Measurements from ENCODE around the gene CRIM1.

The CRIM1 gene

GRCh38 chr2:36397728-36398413 is 42.3 kb downstream of the CRIM1 start:
- no peak for DNase-seq

DNA sequence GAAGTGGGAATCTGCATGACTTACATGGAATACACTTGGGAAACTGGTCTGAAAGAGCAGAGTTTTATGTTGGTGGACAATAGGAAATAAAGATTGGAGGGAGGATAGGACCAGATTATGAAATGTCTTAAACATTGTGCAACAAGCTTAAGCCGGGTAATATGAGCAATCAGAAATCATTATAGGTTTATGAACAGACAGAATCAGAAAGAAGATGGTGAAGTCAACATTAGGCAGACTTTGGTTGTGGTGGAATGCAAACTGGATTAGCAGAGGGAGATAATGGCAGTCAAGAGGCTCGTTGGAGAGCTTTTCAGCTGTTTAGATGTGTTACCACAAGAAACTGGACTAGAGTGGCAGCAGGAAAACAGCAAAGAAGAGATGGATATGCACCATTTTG is 43.5 kb downstream of the CRIM1 start:
- no peak for DNase-seq

DNA sequence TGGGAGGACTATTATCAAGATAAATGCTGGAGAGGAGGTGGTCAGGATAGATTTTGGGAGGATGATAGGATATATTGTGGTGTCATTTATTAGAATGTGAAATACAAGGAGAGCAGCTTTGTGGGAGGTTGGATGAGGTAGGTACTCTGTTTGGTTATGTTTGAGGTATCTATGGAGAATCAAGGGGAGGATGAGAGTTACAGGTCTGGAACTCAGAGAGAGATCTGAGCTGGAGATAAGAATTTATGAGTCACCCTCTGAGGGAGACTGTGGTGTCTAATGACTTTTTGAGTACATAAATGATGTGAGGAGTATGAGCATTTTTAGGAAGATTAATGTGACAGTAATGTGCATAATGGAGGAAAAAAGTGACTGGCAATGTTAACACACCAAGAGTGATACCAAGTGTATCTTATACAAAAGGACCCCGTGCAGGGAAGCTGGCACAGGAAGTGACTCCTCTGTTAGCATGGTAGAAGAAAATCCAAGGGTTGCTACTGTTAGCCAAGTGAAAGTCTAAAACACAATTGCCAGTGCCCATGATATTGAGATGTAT is 48.2 kb downstream of the CRIM1 start:
- no peak for DNase-seq

GRCh38 chr2:36404318-36404717 is 48.7 kb downstream of the CRIM1 start:
- no peak for DNase-seq

DNA sequence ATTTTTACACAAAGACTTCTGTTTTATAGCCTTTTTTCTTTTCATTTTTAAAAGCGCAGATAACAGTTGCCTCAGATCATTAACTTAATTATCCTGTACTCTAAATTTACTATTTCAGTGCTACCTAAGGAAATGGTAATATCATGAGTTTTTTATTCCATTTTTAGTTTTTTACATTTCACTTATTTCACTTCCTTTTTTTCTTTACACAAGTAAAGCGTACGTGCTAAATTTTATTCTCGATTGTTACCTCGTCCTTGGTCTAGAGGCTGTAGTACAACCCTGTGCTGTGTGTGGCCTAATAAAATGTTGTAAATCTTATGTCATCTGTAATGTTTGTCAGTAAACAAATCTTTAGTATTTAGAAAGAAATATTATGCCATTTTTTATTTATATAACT is 49.2 kb downstream of the CRIM1 start:
- DNase-seq: peak; percentile 30

- DNase-seq: no peak
Measured at GRCh38 chr2:36405183-36405582, 49.6 kb downstream of the CRIM1 start.

- no peak for DNase-seq
Measured at GRCh38 chr2:36406296-36406695, 50.7 kb downstream of the CRIM1 start.

DNA sequence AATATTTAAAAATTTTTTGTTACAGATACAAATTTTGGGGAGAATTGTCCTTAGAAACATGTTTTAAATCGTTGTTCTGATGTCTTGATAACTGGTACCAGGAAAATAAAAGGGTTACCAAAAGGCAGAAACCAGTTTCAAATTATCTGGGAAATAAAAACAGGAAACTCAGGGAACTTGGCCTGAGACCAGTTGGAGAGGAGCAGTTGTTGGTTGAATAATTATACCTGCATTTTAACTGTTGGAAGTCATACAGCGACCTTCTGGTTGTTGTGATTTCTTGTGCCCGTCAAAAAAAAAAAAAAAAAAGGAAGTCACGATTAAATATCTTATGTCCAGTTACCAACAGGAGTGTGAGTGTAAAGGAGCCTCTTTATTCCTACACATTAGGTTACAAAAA is 51.8 kb downstream of the CRIM1 start:
- DNase-seq: no peak

DNA sequence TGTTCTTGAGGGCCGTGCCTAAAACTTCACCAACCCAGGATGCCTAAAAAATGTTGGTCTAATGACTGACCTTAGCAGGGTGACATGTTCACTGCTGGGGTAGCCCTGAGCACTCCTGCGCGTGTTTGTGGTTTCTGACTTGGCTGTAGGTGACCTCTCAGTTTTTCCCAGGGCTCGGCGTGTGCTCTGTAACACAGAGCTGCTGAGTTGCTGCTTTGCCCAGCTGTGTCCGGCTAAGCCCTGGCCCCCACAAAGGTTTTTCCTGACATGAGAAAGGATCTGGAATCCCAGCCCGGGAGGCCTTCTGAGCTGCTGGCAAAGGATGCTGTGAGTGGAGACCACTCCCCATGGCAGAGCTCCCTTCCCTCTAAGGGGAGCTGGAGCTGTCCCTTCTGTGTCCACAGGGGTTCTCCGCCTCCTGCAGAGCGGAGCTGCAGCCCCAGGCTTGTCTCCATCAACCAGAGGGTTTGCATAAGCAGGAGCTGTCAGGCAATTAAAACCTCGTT is 52.7 kb downstream of the CRIM1 start:
- DNase-seq: no peak

DNA sequence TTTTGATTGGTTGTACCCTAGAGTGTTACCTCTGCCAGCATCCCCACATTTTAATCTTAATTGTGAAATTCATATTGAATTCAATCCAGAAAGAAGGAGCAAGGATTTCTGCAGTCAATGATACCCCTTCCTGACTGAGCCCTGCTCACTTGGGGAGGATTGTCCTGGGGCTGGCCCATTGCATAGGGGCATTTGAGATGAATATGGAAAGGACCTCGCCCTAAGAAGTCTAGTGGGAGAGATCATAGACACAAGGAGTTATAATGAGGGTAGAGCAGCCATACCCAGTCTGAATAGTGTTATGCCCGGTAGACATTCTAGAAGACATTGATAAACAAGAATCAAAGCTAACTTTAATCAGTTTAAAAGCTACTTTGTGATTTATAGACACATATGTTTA is 53.8 kb downstream of the CRIM1 start:
- DNase-seq: no peak

GRCh38 chr2:36409935-36410334 is 54.4 kb downstream of the CRIM1 start:
- peak; percentile 29 for DNase-seq

GRCh38 chr2:36410681-36411080 is 55.1 kb downstream of the CRIM1 start:
- DNase-seq: no peak

DNA sequence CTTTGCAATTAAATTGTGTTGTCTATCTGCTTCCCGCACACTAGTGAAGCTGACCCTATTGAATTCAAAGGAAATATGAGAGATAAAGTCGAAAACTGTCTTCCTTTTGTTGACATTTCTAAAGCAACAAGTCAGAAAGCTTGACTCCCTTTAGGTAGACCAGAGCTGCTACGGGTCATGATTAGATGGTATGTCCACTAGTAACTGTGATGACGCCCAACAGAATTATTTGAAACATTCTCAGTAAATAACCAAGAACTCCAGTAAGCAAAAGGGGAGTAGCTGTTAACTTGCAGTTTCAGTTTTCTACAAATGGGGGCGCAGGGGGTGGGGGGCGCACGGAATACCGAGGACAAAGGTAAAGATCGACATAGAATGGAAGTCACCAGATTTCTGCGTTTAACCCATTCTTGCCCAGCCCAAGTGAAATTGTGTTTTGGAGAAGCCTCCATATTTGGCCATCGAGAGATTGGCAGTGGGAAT is 56.4 kb downstream of the CRIM1 start:
- no peak for DNase-seq

DNA sequence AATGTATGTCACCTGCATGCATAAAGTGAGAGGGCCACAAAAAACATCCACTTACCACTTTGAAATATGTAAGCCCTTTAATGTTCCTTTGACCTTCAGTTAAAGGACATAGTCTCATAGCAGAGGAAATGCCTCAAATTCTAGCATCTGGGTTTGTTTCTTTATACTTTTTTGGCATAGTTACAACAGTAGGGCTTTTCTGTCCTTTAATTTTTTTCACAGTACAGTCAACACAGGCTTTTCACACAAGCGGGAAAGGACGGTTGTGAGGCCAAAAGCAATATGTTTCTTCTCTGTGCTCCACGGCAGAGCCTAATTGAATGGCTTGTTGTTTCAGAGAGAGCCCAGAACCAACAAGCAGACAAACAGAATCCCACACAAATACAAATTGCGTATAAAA is 57.6 kb downstream of the CRIM1 start:
- no peak for DNase-seq

- DNase-seq: no peak
Measured at GRCh38 chr2:36414307-36414706, 58.7 kb downstream of the CRIM1 start.

DNA sequence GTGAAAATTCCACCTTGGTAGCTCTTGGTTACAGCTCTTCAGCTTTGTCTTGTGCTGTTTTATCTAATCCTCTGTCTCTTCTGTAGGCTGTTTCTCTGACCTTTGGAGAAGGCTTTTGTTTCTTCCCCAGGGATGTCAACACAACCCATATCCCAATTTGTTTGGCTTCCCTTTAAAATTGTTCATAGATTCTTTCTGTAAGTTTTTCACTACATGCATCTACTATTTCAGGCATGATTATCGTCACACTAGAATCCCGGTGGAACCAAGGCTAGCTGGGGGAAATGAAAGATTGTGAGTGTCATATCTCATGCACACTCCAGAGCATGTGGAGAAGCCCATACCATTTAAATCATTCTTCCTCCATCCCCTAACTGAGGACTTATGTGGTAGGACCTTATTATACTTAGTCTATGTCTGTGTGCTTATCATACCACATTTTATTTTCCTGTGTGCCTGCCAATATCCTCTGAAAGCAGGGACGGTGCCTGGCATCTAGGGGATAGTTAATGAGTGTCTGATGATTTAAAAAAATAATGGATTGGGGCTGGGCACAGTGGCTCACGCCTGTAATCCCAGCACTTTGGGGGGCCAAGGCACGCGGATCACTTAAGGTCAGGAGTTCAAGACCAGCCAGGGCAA is 59.9 kb downstream of the CRIM1 start:
- no peak for DNase-seq

GRCh38 chr2:36416370-36417165 is 61.0 kb downstream of the CRIM1 start:
- DNase-seq: no peak

GRCh38 chr2:36420569-36421181 is 65.1 kb downstream of the CRIM1 start:
- no peak for DNase-seq

GRCh38 chr2:36421379-36421778 is 65.8 kb downstream of the CRIM1 start:
- DNase-seq: no peak

DNA sequence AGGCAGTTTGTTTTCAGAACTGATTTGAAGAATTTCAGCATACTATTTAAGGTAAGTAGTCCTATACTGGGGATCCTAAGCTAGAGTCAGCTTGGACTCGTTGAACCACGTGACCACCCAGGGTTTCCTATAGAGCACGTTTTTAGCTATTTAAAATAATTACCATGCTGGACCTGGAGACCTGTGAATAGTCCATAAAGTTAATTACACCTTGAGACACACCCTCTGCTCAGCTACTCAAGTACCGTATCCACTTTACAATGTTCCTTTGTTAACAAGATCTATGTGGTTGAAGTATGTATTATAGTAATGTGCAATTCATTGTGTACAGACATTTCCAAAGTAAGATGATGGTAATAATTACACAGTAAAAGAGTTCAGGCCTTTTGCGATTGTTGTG is 67.6 kb downstream of the CRIM1 start:
- DNase-seq: no peak

- DNase-seq: no peak
Measured at GRCh38 chr2:36423619-36424120, 68.1 kb downstream of the CRIM1 start.

DNA sequence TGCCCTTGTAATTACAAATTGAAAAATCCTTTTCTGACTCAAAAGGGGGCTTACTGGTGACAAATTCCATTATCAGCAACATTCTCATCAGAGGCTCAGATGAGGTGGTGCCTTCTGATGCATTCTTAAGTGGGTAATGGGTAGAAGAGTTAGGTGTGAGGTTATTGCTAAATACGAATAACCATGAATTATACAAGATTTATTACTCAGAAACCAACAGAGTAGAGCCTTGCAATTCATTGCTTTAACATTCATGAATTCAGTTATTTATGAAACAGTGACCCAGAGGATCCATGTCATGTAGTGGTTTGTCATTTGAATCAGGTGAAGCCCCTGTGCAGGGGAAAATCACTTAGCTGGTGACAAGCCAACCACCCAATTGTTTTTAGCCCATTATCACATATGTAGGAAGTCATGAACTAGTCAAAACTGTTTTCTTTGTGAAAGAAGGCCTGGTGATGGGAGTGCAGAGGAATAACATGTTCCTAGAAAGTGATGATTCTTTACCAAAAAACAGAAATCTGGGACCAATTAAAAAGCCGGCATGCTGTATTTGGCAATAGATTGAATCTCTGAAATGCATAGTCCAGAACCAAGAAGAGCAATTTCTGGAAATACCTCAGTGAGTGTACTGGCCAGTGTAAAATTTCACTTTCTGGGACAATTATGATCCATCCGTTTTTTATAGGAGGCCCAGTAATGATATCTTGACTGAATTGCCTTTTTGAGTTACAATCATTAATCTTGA is 70.2 kb downstream of the CRIM1 start:
- DNase-seq: no peak

Measured in inflammatory macrophage treated with lipopolysaccharide for 4 hours (primary cell).